Stimulated activated CD8-positive, alpha-beta memory T cell treated with anti-CD3 and anti-CD28 coated beads, Interleukin-12 subunit alpha, Interleukin-12 subunit beta, amount 100 ng/mL, for 1 hour (primary cell): ENCODE measurements around the gene SYTL3.
"Not testable (repeated sequence)": the region's sequence is repeated elsewhere in the genome, so short reads cannot be mapped to it uniquely, and the experiment has no call there.

ENCODE experiments used
- DNase-seq: peaks from one replicate; pipeline ENCODE4 v3.0.0-alpha.2; 2020; ENCODE audit warnings: low read depth

The SYTL3 gene, protein sequence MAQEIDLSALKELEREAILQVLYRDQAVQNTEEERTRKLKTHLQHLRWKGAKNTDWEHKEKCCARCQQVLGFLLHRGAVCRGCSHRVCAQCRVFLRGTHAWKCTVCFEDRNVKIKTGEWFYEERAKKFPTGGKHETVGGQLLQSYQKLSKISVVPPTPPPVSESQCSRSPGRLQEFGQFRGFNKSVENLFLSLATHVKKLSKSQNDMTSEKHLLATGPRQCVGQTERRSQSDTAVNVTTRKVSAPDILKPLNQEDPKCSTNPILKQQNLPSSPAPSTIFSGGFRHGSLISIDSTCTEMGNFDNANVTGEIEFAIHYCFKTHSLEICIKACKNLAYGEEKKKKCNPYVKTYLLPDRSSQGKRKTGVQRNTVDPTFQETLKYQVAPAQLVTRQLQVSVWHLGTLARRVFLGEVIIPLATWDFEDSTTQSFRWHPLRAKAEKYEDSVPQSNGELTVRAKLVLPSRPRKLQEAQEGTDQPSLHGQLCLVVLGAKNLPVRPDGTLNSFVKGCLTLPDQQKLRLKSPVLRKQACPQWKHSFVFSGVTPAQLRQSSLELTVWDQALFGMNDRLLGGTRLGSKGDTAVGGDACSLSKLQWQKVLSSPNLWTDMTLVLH

GRCh38 chr6:158649289-158650143, at the start of gene SYTL3:
Gene SYTL3 (plus strand): TSS chr6:158650054. CDS start chr6:158663269, 13,215 bp downstream.
- DNase-seq, result peak; percentile 45

DNA sequence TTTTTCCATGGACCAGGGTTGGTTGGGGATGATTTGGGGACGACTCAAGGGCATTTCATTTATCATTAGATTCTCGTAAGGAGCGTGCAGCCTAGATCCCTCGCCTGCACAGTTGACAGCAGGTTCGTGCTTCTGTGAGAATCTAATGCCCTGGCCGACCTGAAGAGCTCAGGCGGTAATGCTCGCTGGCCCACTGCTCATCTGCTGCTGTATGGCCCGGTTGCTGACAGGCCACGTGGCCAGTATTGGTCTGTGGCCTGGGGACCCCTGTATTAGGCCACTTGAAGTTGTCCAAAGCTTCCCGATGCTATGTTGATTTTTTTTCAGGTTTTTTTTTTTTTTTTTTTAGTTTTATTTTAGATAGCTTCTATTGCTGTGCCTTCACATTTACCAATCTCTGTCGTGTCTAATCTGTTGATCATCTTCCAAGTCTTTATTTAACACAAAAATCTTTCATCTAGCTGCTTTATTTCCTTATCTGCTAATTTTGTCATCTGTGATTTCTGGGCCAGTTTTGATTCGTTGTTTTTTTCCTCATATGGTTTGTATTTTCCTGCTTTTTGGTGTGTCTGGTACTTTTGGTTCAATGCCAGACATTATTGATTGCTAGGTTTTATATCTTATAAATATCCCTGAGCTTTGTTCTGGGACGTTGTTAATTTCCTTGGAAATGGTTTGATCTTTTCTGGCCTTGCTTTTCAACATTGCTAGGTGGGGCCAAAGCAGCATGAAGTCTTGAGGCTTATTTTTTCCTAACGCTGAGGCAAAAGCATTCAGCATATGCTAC, 46.4 kb upstream of the SYTL3 start:
- no peak for DNase-seq

DNA sequence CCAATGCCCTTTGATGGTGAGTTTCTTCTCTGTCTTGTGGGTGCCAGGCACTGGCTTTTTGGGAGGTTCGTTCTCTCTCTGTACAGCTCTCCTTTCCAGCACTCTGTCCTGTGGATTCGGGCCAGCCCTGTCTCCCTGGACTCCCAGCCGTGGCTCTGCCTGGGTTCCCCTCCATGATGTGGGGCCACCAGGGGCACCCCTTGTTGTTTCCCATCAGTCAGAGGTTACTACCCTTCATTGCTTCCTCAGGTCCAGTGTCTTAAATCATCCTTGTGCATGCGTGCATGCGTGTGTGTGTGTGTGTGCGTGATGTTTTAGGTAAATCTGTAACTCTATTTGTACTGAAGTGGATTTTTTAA, 45.8 kb upstream of the SYTL3 start:
- DNase-seq, result no peak

GRCh38 chr6:158605266-158605878, 44.5 kb upstream of the SYTL3 start:
- DNase-seq, result peak; percentile 13

- not testable (repeated sequence) for DNase-seq
These were observed 43.8 kb upstream of the SYTL3 start for GRCh38 chr6:158606011-158606410.

GRCh38 chr6:158606935-158607334, 42.9 kb upstream of the SYTL3 start:
- no peak for DNase-seq

- DNase-seq, result no peak
These were observed 42.3 kb upstream of the SYTL3 start for GRCh38 chr6:158607411-158608170.

DNA sequence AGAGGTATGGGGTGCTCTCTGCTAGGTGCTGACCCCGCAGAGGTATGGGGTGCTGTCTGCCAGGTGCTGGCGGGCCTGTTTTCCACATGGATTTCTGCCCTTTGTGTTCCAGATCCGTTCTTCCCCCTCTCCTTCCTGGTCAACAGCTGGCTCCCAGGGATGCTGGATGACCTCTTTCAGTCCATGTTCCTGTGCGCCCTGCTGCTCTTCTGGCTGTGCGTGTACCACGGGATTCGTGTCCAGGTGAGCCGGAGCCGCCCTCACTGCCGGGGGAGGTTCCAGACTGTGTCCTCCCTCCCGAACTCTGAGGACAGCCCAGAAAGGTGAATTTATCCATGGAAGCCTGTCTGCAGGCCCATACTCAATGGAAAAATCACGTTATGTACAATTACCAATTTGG, 41.6 kb upstream of the SYTL3 start:
- no peak for DNase-seq

DNA sequence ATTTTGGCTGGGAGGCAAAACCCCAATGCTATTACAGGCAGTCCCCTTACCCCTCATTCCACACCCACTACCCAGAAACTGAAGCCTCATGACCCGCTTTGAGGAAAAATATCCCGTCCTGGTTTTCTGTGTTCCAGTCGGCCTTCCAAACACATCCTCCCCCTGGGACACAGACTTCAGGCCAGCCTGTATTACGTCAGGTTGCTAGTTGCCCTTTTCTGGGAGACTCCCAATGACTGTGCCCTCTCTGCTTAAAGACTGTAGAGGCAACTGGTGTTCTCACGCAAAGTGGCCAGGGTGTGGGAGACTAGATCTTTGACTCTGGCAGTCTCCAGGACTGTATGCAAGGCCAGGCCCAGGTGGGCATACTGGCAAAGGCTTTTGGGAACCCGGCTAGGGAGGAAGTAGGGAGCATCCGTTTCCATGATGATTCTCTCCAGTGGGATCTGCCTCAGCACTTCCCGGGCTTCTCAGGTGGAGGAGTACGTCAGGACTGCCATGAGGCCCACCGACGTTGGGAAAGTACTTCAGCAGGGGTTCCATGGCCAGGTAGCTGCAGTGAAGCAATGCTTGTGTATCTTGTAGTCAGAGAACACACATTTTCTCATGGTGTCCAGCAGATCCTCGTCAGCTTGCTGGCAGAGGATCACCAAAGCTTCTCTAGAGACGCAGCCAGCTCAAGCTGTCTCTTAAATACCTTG, 40.2 kb upstream of the SYTL3 start:
- DNase-seq, result no peak

- no peak for DNase-seq
These were observed 39.4 kb upstream of the SYTL3 start for GRCh38 chr6:158610319-158610968.

DNA sequence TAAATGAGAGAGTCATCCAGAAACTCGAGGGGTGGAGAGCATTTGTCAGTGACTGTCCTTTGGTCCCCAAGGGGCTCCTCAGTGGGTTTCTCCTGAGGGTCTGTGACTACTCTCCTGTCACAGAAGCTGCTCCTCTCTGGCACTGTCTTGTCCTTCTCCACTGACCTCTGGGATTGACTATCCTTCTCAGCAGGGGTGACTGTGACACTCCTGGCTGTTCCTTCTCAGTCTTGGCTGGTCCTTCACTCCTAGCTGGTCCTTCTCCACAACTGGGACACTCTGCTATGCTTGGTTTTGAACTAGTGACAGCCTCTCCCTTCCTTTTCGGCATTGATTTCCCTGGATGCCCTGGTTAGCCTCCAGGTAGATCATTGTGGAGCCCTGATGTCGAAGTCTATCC, 38.8 kb upstream of the SYTL3 start:
- no peak for DNase-seq

GRCh38 chr6:158611541-158612370, 38.1 kb upstream of the SYTL3 start:
- DNase-seq, result no peak

- not testable (repeated sequence) for DNase-seq
These were observed 35.2 kb upstream of the SYTL3 start for GRCh38 chr6:158614606-158615005.

- DNase-seq, result not testable (repeated sequence)
These were observed 31.6 kb upstream of the SYTL3 start for GRCh38 chr6:158618289-158618688.

DNA sequence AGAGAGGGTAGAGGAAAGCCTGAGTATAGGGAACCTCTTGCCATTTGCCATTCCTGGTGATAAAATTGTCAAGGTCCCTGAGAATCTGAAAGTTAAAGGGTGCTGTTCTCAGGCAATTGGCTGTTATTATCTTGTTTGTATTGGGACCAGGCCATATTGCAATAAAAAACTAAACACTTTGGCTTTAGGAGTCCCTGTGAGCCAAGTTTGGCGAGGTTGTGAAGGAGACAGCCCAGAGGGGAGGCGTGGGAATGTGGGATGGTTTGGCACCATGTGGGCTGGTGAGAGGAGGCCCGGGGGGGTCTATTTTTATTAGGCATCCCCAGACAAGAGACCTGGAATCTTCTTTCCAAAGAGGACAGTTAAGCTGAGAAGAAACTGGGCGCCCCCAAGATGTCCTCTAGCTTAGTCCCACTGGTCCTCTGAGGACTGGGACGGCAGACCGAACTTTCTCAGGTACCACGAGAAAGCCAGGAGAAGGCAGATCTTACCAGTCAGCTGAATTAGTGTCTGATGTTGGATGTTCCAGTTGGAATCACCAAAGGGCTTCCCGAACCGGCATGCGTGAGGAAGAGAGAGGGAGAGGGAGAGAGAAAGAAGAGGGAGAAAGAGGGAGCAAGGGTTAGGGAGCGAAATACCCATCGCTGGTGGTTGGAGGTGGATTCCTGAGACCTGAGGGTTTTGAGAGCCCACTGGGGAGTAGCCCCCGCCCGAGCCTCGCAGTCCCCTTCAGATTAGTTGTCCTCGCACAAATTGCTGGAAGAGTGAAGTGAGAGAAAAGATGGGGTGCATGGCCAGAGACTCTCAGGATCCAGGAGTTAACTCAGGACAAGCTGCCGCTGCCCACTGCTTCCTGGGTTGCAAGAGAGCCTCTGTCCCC, 29.7 kb upstream of the SYTL3 start:
- DNase-seq, result no peak

- no peak for DNase-seq
These were observed 28.7 kb upstream of the SYTL3 start for GRCh38 chr6:158620963-158621693.
